ENCODE measurements around the gene SPEM3.
"Not testable (repeated sequence)": the region's sequence is repeated elsewhere in the genome, so short reads cannot be mapped to it uniquely, and the experiment has no call there.

SPEM3 gene

GRCh38 chr17:7476494-7476893, 47.8 kb downstream of the SPEM3 start:
- in situ Hi-C loops (cut with MboI; ENCODE audit: low pct_unique_long_range_greater_than_20kb, low sequenced_read_pairs, unreplicated experiment): no loop called here
- TF ChIP-seq CTCF (IDR thresholded peaks at IDR 0.05; ENCODE audit: extremely low read depth, insufficient read depth, missing control alignments): no peak
- DNase-seq (ENCODE audit: low spot score): no peak

GRCh38 chr17:7476951-7477350, 48.3 kb downstream of the SPEM3 start:
- no peak for DNase-seq (ENCODE audit: low spot score)
- in situ Hi-C loops (cut with MboI; ENCODE audit: low pct_unique_long_range_greater_than_20kb, low sequenced_read_pairs, unreplicated experiment): no loop called here

GRCh38 chr17:7477392-7478275, 49.0 kb downstream of the SPEM3 start:
- in situ Hi-C loops (cut with MboI; ENCODE audit: low pct_unique_long_range_greater_than_20kb, low sequenced_read_pairs, unreplicated experiment): no loop called here
- no peak for TF ChIP-seq CTCF (IDR thresholded peaks at IDR 0.05; ENCODE audit: extremely low read depth, insufficient read depth, missing control alignments)
- peak; percentile 13 for DNase-seq (ENCODE audit: low spot score)

More at GRCh38 chr17:7476951-7477350, 48.3 kb downstream of the SPEM3 start:
- no peak for TF ChIP-seq CTCF (IDR thresholded peaks at IDR 0.05; ENCODE audit: extremely low read depth, insufficient read depth, missing control alignments)

GRCh38 chr17:7478276-7479212, 49.9 kb downstream of the SPEM3 start:
- DNase-seq (ENCODE audit: low spot score): peak; percentile 76
- in situ Hi-C loops (cut with MboI; ENCODE audit: low pct_unique_long_range_greater_than_20kb, low sequenced_read_pairs, unreplicated experiment): no loop called here
- no peak for TF ChIP-seq CTCF (IDR thresholded peaks at IDR 0.05; ENCODE audit: extremely low read depth, insufficient read depth, missing control alignments)

GRCh38 chr17:7479213-7480088, 50.8 kb downstream of the SPEM3 start, which contains the start of gene ZBTB4:
Gene ZBTB4, minus strand, starts transcription at chr17:7479631. Its CDS starts 12,830 bp downstream, at chr17:7466801.
- TF ChIP-seq CTCF (IDR thresholded peaks at IDR 0.05; ENCODE audit: extremely low read depth, insufficient read depth, missing control alignments): no peak
- DNase-seq (ENCODE audit: low spot score): peak; percentile 86
- in situ Hi-C loops (cut with MboI; ENCODE audit: low pct_unique_long_range_greater_than_20kb, low sequenced_read_pairs, unreplicated experiment): no loop called here

- in situ Hi-C loops (cut with MboI; ENCODE audit: low pct_unique_long_range_greater_than_20kb, low sequenced_read_pairs, unreplicated experiment): no loop called here
- DNase-seq (ENCODE audit: low spot score): no peak
- no peak for TF ChIP-seq CTCF (IDR thresholded peaks at IDR 0.05; ENCODE audit: extremely low read depth, insufficient read depth, missing control alignments)
Observed at GRCh38 chr17:7480089-7480384, 51.4 kb downstream of the SPEM3 start.

GRCh38 chr17:7481275-7481674, 52.6 kb downstream of the SPEM3 start, which contains the start of gene SLC35G6:
Gene SLC35G6, plus strand, starts transcription at chr17:7481446. Its CDS starts 71 bp downstream, at chr17:7481517.
- in situ Hi-C loops (cut with MboI; ENCODE audit: low pct_unique_long_range_greater_than_20kb, low sequenced_read_pairs, unreplicated experiment); DNase-seq (ENCODE audit: low spot score): not testable (repeated sequence)

- in situ Hi-C loops (cut with MboI; ENCODE audit: low pct_unique_long_range_greater_than_20kb, low sequenced_read_pairs, unreplicated experiment): not testable (repeated sequence)
- peak; percentile 9 for DNase-seq (ENCODE audit: low spot score)
Observed at GRCh38 chr17:7481842-7482741, 53.4 kb downstream of the SPEM3 start.
